IMR-90 (cell line): ENCODE results near the gene CD248. TPM values are rescaled to one million over a fixed set of nuclear protein-coding genes. Genes with fewer than 3 reads are reported as not detected.

Source experiments
- ATAC-seq: fragments of 200-7000 bp; cut with Tn5 transposase; 2 replicates; pipeline ENCODE4 v1.9.1; 2020; ENCODE audit warnings: low read depth, mild to moderate bottlenecking, moderate library complexity
- BruUV-seq: library from RNA; stranded (reverse); fragments of 400-500 nt; replicated peaks from 2 replicates; lab custom pipeline; 2021; lab: Mats Ljungman, UMichigan
- CTCF ChIA-PET: fragments of 300-600 bp; formaldehyde crosslinking; extraction: SDS; loops from one replicate; lab custom pipeline; 2021; ENCODE audit warnings: antibody characterized with exemption; lab: Yijun Ruan, JAX
- POLR2A ChIA-PET: fragments of 300-600 bp; sonication (Branson Sonifier 250); formaldehyde crosslinking; loops from one replicate; lab custom pipeline; 2022; ENCODE audit warnings: antibody characterized with exemption; ENCODE audit not compliant: unreplicated experiment; lab: Charles Lee
- DNase-seq: peaks from one replicate; pipeline ENCODE4 v3.0.0; 2013
- H2AFZ ChIP-seq: replicated peaks from 2 replicates; pipeline ENCODE3; 2013; ENCODE audit warnings: low read length, mild to moderate bottlenecking; ENCODE audit not compliant: poor library complexity
- H2AK5ac ChIP-seq: 2 replicates; pipeline ENCODE4 v1.6.1; 2013; ENCODE audit warnings: low read depth, low read length, inconsistent platforms
- H2AK9ac ChIP-seq: replicated peaks from 2 replicates; pipeline ENCODE3; 2013; ENCODE audit warnings: mild to moderate bottlenecking, low read depth, low read length, moderate library complexity; ENCODE audit not compliant: poor library complexity
- H2BK120ac ChIP-seq: 2 replicates; pipeline ENCODE4 v1.6.1; 2013; ENCODE audit warnings: low read depth, low read length, inconsistent platforms
- H2BK15ac ChIP-seq: 3 replicates; pipeline ENCODE4 v1.6.1; 2013; ENCODE audit warnings: low read depth, low read length, inconsistent platforms
- H2BK20ac ChIP-seq: 2 replicates; pipeline ENCODE4 v1.6.1; 2013; ENCODE audit warnings: low read depth, mild to moderate bottlenecking, inconsistent platforms, low read length, moderate library complexity
- H2BK5ac ChIP-seq: 2 replicates; pipeline ENCODE4 v1.6.1; 2013; ENCODE audit warnings: mild to moderate bottlenecking, low read depth, low read length, inconsistent platforms; ENCODE audit not compliant: poor library complexity, severe bottlenecking
- H3K14ac ChIP-seq: replicated peaks from 2 replicates; pipeline ENCODE4 v1.6.1; 2013; ENCODE audit warnings: low read depth, low read length, inconsistent platforms
- H3K18ac ChIP-seq: 2 replicates; pipeline ENCODE4 v1.6.1; 2013; ENCODE audit warnings: low read depth, low read length, control low read depth
- H3K23ac ChIP-seq: 2 replicates; pipeline ENCODE4 v1.6.1; 2013; ENCODE audit warnings: low read depth, low read length, inconsistent platforms
- H3K27ac ChIP-seq: 2 replicates; pipeline ENCODE4 v1.5.1; 2013; ENCODE audit warnings: mild to moderate bottlenecking, control low read depth, low read length; ENCODE audit not compliant: insufficient read depth
- H3K27me3 ChIP-seq: 2 replicates; pipeline ENCODE4 v1.6.1; 2013; ENCODE audit warnings: low read length; ENCODE audit not compliant: control insufficient read depth, insufficient read depth
- H3K36me3 ChIP-seq: 2 replicates; pipeline ENCODE4 v1.6.1; 2013; ENCODE audit warnings: low read length, mixed read lengths; ENCODE audit not compliant: control insufficient read depth, insufficient read depth
- H3K4ac ChIP-seq: 2 replicates; pipeline ENCODE4 v1.6.1; 2013; ENCODE audit warnings: low read depth, low read length, inconsistent platforms
- H3K4me1 ChIP-seq: 2 replicates; pipeline ENCODE4 v1.6.1; 2013; ENCODE audit warnings: low read length, mixed read lengths; ENCODE audit not compliant: control insufficient read depth, insufficient read depth
- H3K4me2 ChIP-seq: 2 replicates; pipeline ENCODE4 v1.6.1; 2013; ENCODE audit warnings: low read depth, mild to moderate bottlenecking, control low read depth, low read length, moderate library complexity
- H3K4me3 ChIP-seq: 2 replicates; pipeline ENCODE4 v1.5.1; 2013; ENCODE audit warnings: low read depth, mild to moderate bottlenecking, control low read depth, low read length, moderate library complexity; ENCODE audit not compliant: insufficient read depth
- H3K56ac ChIP-seq: 2 replicates; pipeline ENCODE4 v1.6.1; 2013; ENCODE audit warnings: low read length, inconsistent platforms; ENCODE audit not compliant: insufficient read depth; ENCODE audit errors: extremely low read depth
- H3K79me1 ChIP-seq, 2 experiments: 2 replicates each; pipeline ENCODE4 v1.6.1; 2013; ENCODE audit warnings: low read length in 2 of 2, inconsistent platforms in 1 of 2, low read depth in 1 of 2
- H3K9ac ChIP-seq: 2 replicates; pipeline ENCODE4 v1.6.1; 2013; ENCODE audit warnings: low read depth, low read length, control low read depth
- H3K9me1 ChIP-seq: 2 replicates; pipeline ENCODE4 v1.6.1; 2013; ENCODE audit warnings: low read length, inconsistent platforms; ENCODE audit not compliant: insufficient read depth
- H3K9me3 ChIP-seq: 2 replicates; pipeline ENCODE4 v1.6.1; 2013; ENCODE audit warnings: low read length; ENCODE audit not compliant: control insufficient read depth, insufficient read depth
- H4K20me1 ChIP-seq: 2 replicates; pipeline ENCODE4 v1.6.1; 2013; ENCODE audit warnings: low read length, inconsistent platforms; ENCODE audit not compliant: insufficient read depth
- H4K5ac ChIP-seq: 2 replicates; pipeline ENCODE4 v1.6.1; 2013; ENCODE audit warnings: mild to moderate bottlenecking, low read depth, low read length, control low read depth
- H4K8ac ChIP-seq, 2 experiments: 2 replicates each; pipeline ENCODE4 v1.6.1; 2013; ENCODE audit warnings: low read depth in 2 of 2, low read length in 2 of 2, control low read depth in 1 of 2, inconsistent platforms in 1 of 2
- H4K91ac ChIP-seq: 2 replicates; pipeline ENCODE4 v1.6.1; 2013; ENCODE audit warnings: low read depth, low read length, inconsistent platforms; ENCODE audit not compliant: insufficient read depth
- BHLHE40 ChIP-seq: fragments of 150-350 bp; IDR thresholded peaks from 2 replicates; pipeline ENCODE4 v1.6.1; 2016; ENCODE audit warnings: mild to moderate bottlenecking, low read depth, low read length
- ELK1 ChIP-seq: fragments of 150-350 bp; IDR thresholded peaks from 2 replicates; pipeline ENCODE4 v1.6.1; 2016; ENCODE audit warnings: low read depth, mild to moderate bottlenecking, low read length, moderate library complexity, borderline replicate concordance
- MAZ ChIP-seq: IDR thresholded peaks from 2 replicates; pipeline ENCODE4 v1.6.1; 2012; ENCODE audit warnings: low read depth, mild to moderate bottlenecking, low read length, improper control_type of control experiment, moderate library complexity, borderline replicate concordance
- POLR2A ChIP-seq: IDR thresholded peaks from 2 replicates; pipeline ENCODE4 v1.6.1; 2012; ENCODE audit warnings: mild to moderate bottlenecking, low read depth, low read length
- RAD21 ChIP-seq: IDR thresholded peaks from 2 replicates; pipeline ENCODE4 v1.6.1; 2012; ENCODE audit warnings: low read length, improper control_type of control experiment
- RCOR1 ChIP-seq: IDR thresholded peaks from 2 replicates; pipeline ENCODE4 v1.6.1; 2012; ENCODE audit warnings: mild to moderate bottlenecking, low read length, improper control_type of control experiment; ENCODE audit not compliant: insufficient replicate concordance
- RFX5 ChIP-seq: IDR thresholded peaks from 2 replicates; pipeline ENCODE4 v1.8.0; 2012; ENCODE audit warnings: low read depth, mild to moderate bottlenecking, low read length, moderate library complexity
- SMC3 ChIP-seq: fragments of 150-350 bp; IDR thresholded peaks from 2 replicates; pipeline ENCODE4 v1.6.1; 2016; ENCODE audit warnings: low read depth, mild to moderate bottlenecking, antibody characterized with exemption, low read length, moderate library complexity
- WGBS, 2 experiments: methylation state at CpG; one replicate each; pipeline versions ENCODE4 v1.1.5 to v1.1.7; 2013; ENCODE audit warnings: missing lambda C conversion rate in 2 of 2; ENCODE audit not compliant: insufficient read length in 1 of 2; ENCODE audit errors: extremely low coverage in 2 of 2; 5-methylcytosine and 5-hydroxymethylcytosine counted together
- dilution Hi-C: fragments of 300-500 bp; cut with HindIII; formaldehyde crosslinking; loops from one replicate; pipeline ENCODE4 v1.14.3; 2018; ENCODE audit warnings: low sequenced_read_pairs; ENCODE audit not compliant: unreplicated experiment
- in situ Hi-C: fragments of 300-500 bp; cut with MboI; formaldehyde crosslinking; loops from 3 replicates; pipeline ENCODE4 v1.14.3; 2019; ENCODE audit warnings: low sequenced_read_pairs, inconsistent platforms, mixed read lengths
- intact Hi-C: fragments of 100-400 bp; cut with micrococcal nuclease; formaldehyde crosslinking; loops from 2 replicates; pipeline ENCODE4 v1.10.0; 2022
- polyA plus RNA-seq, 3 experiments: library from polyadenylated mRNA; depleted of rRNA; stranded (reverse); fragments of >200 nt; gene quantifications; 2 replicates each; pipeline ENCODE4 v1.2.3, GENCODE V29; 2012; ENCODE audit warnings: low replicate concordance in 1 of 3
- total RNA-seq: library from RNA; depleted of rRNA; stranded (reverse); fragments of >200 nt; gene quantifications from 2 replicates; pipeline ENCODE4 v1.2.3, GENCODE V29; 2012
- TF ChIP-seq, protein P1 (sequence below): fragments of 150-350 bp; IDR thresholded peaks from 2 replicates; pipeline ENCODE4 v1.6.1; 2017; ENCODE audit warnings: mild to moderate bottlenecking, antibody characterized with exemption, low read length, low read depth

CD248 gene
- total and polyA plus RNA-seq, 2 of the 4 experiments (the other 2 are of a cell fraction), result 19.5 to 223 TPM

DNA sequence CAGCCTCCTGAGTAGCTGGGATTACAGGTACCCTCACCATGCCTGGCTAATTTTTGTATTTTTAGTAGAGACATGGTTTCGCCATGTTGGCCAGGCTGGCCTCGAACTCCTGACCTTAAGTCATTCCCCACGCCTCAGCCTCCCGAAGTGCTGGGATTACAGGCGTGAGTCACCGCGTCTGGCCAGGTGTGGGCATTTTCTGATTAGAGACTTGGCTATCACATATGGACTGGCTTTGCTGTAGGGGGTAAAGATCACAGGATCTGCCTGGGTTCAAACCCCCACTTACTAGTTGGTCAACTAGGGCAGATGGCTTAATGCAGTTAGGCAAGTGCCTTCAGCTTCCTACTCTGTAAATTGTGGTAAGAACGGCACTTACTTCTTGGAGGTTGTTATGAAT is 6.5 kb downstream of the CD248 start:
- ATAC-seq (no peak), DNase-seq (no peak)
- TF ChIP-seq SMC3 (no peak), MAZ (no peak), BHLHE40 (no peak), RCOR1 (no peak), RAD21 (no peak), POLR2A (no peak), ELK1 (no peak), RFX5 (no peak)
- TF ChIP-seq, protein P1, sequence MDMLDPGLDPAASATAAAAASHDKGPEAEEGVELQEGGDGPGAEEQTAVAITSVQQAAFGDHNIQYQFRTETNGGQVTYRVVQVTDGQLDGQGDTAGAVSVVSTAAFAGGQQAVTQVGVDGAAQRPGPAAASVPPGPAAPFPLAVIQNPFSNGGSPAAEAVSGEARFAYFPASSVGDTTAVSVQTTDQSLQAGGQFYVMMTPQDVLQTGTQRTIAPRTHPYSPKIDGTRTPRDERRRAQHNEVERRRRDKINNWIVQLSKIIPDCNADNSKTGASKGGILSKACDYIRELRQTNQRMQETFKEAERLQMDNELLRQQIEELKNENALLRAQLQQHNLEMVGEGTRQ, result no peak
- H3K14ac ChIP-seq, result no peak overlapping the region
- no peaks in the 10 kb centered on the region for H3K36me3 ChIP-seq
- no peak overlapping the region for H3K56ac ChIP-seq
- peaks cover 24% of the 10 kb centered on the region for H4K20me1 ChIP-seq
- no peak overlapping the region for H2AFZ ChIP-seq
- peaks cover 0 to 18% of the 10 kb centered on the region in 2 experiments; a peak in 2 of 4 replicates for H3K79me1 ChIP-seq
- no peak overlapping the region for H2BK120ac ChIP-seq
- H3K4ac ChIP-seq, result no peak overlapping the region
- dilution Hi-C loops (no loop called here), intact Hi-C loops (no loop called here), in situ Hi-C loops (no loop called here)
- no peak overlapping the region for H2AK9ac ChIP-seq
- ChIA-PET CTCF (interaction anchor here (1.5 kb wide), 1 partner anchor 25 kb away, joined by 4 read pairs; the partner anchor contains the start of gene RIN1), POLR2A (interaction anchor here (1.3 kb wide), 1 partner anchor 17 kb away, joined by 4 read pairs; no protein-coding TSS in a partner anchor)
- H3K9ac ChIP-seq, result no peak overlapping the region
- no peak overlapping the region for H3K27ac ChIP-seq
- H3K4me1 ChIP-seq, result peaks cover 10% of the 10 kb centered on the region
- no peak overlapping the region for H4K8ac ChIP-seq
- H2AK5ac ChIP-seq, result no peak overlapping the region
- H2BK15ac ChIP-seq, result no peak overlapping the region
- H2BK20ac ChIP-seq, result no peak overlapping the region
- peaks cover 7% of the 10 kb centered on the region for H3K27me3 ChIP-seq
- H3K9me1 ChIP-seq, result no peaks in the 10 kb centered on the region
- no peak overlapping the region for H4K91ac ChIP-seq
- no peaks in the 10 kb centered on the region for H3K9me3 ChIP-seq
- no peak overlapping the region for H2BK5ac ChIP-seq
- no peak overlapping the region for H3K4me3 ChIP-seq
- no TSS peak for BruUV-seq
- H3K18ac ChIP-seq, result no peak overlapping the region
- no peak overlapping the region for H3K4me2 ChIP-seq
- no peak overlapping the region for H3K23ac ChIP-seq
- WGBS, 2 experiments, result 75% methylated on average over 2 of the region's 8 CpGs; no CpG with 5 or more reads in 1 of the 2 experiments
- no peak overlapping the region for H4K5ac ChIP-seq
